Measurements from ENCODE around the gene TAF9.
"Not testable (repeated sequence)": the region's sequence is repeated elsewhere in the genome, so short reads cannot be mapped to it uniquely, and the experiment has no call there.

TAF9 gene, protein sequence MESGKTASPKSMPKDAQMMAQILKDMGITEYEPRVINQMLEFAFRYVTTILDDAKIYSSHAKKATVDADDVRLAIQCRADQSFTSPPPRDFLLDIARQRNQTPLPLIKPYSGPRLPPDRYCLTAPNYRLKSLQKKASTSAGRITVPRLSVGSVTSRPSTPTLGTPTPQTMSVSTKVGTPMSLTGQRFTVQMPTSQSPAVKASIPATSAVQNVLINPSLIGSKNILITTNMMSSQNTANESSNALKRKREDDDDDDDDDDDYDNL

DNA sequence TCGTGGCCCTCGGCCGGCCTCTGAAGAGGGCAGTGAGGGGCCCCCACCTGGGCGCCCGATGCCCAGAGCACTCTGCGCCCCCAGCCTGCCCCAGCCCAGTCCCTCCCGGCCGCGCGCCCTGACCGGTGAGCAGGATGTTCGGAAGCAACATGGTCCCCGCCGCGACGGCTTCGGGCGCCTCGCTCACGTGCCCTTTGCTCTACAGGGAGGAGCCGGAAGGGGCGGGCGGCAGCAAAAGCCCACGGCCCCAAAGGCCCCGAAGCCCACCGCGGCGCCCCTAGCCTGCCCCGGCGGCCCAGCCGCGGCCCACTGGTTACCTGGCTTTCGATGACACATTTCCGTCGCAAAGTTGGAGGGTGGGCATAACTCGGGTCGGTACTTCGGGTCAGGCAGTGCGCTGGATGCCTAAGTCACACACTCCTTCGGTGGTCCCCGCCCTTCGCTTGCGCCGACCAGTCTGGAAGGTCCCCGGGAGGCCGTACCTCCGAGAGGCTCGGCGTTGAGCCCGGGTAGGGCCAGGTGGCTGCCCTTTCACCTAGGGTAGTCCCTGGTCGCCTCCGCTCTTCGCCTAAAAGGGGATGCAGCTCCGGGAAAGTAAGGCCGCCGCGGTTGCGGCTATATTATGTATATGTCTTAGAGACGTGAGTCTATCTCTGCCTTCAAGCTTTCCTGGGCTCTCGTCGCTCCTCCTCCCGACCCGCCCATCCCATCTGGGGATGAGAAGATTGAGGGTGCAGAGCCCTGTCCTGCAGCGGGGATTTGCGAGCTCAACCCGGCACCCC is at the start of gene TAF9, which contains the start of the genes AK6 and RAD17:
Gene TAF9 (minus strand): TSS at position 181 of the 782 bp plus-strand sequence. CDS start 3,783 bp downstream, outside the sequence.
Gene AK6 (minus strand): TSS at position 181 of the 782 bp plus-strand sequence. CDS start 30 bp downstream, at position 151.
Gene RAD17 (plus strand): TSS at position 479 of the 782 bp plus-strand sequence. CDS start 2,391 bp downstream, outside the sequence.
- DNase-seq, result peak; percentile 94

DNA sequence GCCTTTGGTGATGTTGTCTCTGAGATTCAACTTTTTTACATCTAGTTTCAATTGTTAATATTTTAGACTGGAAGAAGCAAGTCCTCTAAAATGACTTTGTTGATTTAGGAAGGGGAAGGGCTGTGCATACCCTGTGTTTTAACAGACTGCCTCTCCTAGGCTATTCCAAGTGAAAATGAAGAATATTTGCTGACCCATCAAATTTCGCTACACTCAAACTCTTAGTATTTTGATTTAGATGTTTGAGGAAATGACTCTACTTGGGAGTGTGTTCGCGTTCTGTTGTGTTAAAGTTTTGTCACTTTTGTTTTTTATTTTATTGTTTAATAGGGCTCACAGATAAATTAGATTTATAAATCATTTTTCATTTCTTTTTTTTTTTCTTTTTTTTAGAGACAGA is 49.2 kb upstream of the TAF9 start:
- DNase-seq, result no peak

DNA sequence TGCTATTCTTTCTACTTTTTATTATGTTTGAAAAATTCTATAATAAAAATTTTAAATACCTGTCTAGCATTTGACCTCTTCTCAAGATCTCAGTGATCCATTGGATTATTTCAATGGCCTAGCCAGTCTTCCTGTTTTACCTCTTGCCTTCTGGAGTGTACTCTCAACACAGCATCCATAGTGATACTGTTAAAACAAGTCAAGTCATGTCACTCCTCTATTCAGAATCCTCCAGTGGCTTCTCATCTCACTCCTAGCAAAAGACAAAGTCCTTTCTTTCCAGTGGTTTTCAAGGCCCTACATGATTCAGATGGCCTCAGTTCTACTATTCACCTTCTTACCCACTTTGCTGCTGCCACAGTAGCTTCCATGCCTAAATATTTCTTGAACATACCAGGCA is 47.4 kb upstream of the TAF9 start:
- no peak for DNase-seq

DNA sequence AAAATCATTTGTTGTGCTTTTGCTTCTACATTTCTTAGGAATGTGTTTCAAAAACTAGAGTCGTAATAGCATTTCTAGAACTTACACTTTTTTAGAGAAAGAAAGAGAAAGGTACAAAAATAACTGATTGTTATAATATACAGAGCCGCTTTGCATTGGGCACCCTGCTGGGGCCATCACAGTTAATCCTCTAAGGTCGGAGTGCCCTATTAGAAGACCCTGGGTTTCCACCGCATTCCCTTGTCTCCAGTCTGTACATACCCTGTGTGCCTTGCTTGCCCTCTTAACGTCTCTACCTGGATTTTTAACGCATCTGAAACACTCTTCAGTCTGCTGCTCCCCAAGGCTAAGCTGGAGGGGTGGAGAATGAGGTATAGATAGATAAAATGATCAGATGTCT is 46.9 kb upstream of the TAF9 start:
- DNase-seq, result no peak

DNA sequence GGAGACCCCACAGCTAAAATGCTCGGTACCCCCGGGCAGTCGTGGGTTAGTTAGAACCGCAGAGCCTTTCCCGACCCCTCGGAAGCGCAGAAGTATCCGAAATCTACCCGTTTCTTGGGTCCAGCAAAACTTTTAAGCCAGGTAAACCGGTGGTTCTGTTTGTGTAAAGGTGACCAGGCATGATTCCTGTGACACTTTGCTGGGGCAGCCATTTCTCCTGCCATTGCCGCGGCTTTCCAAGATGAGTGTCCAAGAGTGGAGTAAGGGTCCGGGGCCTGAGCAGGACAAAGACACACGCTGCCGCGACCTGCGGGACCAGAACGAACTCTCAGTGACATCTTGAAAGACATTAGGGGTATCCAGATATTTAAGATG is 46.3 kb upstream of the TAF9 start:
- DNase-seq, result no peak

DNA sequence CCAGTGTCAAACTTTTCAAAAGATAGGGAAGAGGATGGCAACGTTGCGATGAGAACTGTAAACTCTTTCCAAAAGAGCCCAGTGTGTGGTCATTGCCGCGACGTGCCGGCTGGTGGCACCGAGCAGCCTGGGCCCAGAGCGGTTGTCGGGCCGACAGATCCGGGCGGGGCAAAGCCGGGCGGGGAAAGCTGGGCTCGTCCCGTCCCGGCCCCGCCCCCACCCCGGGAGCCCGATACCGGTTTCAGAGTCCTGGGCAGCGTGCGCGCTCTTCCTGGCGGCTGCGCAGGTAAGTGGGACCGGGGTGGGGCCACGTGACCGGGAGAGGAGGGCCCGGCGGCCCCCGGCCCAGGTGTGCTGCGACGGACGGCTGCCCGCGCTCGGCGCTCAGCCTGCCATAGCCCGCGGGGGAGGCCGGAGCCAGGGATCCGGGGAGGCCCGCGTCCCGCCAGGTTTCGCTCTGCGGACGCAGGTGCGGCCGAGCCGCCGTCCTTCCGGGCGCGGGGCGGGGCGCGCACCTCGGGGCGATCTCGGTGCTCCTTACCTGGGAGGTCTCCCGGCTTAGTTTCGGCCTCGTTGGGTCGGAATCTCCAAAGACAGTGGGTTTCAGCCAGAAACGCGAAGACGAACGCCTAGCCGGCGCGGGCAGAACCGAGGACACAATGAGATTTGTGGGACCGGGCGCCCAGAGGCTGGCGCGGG is 45.7 kb upstream of the TAF9 start, which contains the start of gene MARVELD2:
Gene MARVELD2 (plus strand): TSS at position 232 of the 699 bp plus-strand sequence. CDS start 4,270 bp downstream, outside the sequence.
- DNase-seq, result peak; percentile 66

DNA sequence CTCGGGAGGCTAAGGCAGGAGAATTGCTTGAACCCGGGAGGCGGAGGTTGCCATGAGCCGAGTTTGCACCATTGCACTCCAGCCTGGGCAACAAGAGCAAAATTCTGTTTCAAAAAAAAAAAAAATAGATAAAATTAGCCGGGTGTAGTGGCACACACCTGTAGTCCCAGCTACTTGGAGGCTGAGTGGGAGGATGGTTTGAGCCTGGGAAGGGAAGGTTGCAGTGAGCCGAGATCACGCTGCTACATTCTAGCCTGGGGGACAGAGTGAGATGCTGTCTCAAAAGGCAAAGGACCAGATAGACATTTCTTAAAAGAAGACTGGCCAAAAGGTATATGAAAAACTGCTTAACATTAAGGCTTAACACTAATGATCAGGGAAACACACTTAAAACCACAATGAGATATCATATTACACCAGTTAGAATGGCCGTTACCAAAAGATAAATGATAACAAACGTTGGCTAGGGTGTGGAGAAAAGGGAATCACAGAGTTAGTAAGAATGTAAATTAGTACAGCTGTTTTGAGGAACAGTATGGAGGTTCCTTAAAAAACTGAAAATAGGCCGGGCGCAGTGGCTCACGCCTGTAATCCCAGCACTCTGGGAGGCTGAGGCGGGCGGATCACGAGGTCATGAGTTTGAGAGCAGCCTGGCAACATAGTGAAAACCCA is 35.5 kb upstream of the TAF9 start:
- DNase-seq, result no peak

DNA sequence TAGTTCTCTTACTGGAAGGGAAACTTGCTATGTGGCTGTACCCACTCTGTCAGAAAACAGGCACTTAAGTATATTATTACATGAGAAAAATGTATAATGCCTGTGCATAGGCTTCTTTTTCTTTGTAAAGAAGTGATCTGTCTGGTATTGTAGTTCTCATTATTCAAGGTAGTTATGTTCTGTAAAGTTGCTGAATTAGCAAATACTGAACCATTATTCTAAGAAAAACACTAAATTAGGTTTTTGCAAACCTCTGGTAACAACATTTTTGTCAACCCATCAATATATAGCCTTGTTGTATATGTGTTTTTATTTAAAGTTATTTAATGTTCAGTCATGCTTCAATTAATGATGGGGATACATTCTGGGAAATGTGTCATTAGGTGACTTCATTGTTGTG is 9.1 kb upstream of the TAF9 start:
- DNase-seq, result no peak

DNA sequence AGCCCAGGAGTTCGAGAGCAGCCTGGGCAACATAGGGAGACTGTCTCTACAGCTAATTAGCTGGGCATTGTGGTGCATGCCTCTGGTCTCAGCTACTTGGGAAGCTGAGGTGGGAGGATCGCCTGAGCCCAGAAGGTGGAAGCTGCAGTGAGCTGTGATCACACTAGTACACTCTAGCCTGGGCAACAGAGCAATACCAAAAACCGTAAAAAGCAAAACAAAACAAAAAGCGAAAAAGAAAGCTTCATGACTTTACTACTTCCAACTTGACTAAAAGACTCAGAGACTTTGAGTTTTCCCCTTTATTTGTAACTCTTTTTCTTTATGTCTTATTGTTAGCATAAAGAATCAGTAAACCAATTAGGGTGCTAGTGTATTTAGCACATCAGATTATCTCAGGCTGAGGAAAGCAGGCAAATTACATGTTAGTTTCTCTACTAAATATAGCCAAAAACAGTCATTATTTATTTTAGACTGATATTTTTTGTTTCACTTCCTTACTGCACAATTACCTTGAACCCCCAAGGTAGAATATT is 5.7 kb upstream of the TAF9 start:
- DNase-seq, result no peak

DNA sequence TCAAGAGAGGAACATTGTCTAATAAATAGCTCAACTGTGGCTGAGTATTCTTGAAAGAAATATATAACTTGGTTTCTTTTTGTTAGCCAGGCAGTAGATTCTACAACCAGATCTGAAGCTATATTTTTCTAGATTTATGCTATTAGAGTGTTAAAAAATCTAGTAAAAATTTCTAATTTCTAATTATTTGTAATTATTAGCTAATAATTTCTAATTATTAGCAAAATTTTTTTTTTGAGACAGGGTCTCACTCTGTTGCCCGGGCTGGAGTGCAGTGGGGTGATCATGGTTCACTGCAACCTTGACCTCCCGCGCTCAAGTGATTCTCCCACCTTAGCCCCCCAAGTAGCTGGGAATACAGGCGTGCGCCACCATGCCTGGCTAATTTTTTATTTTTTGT is 3.1 kb upstream of the TAF9 start:
- no peak for DNase-seq

DNA sequence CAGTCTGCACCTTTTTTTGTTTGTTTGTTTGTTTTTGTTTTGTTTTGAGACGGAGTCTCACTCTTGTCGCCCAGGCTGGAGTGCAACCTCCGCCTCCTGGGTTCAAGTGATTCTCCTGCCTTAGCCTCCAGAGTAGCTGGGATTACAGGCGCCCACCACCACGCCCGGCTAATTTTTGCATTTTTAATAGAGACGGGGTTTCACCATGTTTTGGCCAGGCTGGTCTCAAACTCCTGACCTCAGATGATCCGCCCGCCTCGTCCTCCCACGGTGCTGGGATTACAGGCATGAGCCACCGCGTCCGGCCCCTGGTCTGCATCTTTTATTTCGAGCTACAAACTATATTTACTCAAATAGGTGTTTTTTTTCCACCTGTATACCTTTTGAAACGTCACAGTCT is 1.0 kb upstream of the TAF9 start:
- not testable (repeated sequence) for DNase-seq

DNA sequence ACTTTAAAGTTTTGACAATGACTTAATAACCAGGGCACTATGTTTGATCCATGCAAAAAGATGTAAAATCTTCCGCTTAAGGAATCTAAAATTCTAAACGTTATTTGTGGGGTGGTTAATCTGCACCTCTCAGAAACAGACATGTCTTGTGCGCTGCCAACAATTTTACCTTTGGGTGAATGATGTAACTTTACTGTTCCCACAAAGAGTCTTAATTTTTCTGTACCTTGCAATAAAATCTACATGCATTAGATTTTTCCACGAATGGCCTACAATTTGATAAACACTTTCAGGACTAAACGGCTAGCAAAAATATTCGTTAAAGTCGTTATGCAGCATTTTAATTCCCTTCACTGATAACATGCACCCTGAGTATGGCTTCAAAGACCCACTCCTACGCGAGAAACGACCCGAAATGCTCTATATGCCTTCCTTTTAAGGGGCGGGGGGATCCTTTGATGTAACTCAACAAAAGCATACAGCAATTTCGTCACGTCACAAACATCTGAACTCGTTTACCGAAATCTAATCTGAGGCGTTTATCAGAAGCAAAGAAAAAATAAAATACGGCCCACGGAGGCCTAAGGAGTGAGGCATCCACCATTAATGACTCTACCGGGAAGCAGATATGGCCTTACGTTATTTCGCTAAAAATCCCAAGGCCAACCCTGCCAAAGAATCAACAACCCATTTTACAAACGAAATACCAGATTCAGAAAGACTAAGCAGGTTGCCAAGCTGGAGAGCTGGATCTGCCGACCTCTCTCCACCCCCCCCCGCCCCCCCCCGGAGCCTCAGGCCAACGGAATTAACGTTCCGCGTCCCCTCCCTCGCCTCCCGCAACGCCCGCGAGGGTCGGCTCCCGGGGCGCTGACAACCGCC is 621 bp downstream of the TAF9 start:
- DNase-seq, result no peak

DNA sequence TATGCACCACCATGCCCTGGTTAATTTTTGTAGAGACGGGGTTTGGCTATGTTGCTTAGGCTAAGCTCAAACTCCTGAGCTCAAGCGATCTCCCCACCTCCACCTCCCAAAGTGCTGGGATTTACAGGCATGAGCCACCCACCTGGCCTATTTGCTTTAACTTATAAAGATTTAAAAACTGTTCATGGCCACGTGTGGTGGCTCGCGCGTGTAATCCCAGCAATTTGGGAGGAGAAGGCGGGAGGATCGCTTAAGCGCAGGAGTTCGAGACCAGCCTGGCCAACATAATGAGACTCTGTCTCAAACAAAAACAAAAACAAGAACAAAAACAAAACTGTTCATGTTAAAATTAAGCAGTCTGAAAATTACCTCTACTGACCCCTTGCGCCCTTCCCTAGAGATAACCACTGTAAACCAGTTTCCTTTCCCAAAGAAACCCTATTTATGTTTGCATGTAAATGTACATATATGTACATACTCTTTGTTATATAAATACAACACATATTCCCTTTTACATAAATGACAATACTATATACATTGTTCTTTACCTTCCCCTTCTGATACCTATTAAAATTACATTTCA is 1.5 kb downstream of the TAF9 start:
- DNase-seq, result no peak

DNA sequence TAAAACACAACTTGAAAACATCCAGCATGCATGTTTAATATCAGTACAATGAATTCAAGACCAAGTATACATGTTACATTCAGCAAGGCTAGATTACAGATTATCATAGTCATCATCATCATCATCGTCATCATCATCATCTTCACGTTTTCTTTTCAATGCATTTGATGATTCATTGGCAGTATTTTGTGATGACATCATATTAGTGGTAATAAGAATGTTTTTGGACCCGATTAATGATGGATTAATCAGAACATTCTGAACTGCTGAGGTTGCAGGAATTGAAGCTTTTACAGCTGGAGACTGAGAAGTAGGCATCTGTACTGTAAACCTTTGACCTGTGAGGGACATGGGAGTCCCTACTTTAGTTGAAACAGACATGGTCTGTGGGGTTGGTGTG is 4.5 kb downstream of the TAF9 start:
- DNase-seq, result no peak

DNA sequence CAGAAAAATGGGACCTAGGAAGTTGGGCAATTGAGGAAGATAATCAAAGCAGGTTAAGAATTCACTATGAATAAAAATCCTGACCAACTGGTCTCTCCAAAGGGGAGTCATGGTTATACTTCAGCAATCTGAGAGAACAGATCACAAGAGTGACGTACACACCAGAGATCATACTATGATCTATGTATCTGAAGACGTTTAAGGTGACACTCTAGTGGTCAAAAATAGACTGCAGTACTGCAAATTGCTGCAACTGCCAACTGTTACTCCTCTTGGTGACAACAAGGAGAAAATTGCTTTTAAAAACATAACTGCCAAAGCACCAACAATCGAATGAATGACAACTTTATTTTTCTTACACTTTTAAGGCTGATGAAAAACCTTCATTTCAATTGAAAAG is 4.9 kb downstream of the TAF9 start:
- no peak for DNase-seq

DNA sequence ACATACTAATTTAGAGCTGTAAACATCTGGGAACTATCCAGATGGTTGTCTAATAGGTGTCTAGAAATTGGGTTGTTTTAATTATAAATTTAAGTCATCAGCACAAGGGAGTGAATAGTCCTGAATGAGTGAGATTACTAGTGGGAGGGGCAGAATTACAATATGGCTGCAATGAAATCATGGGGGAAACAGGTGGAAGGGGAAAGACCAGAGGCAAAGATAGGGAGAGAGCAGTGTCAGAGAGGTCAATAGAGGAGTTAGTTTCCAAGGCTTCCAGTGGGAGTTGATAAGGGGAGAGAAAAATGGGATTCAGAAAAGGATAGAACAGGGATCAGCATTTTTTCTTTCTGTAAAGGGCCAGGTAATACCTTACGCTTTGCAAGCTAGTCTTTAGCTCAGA is 8.9 kb downstream of the TAF9 start:
- no peak for DNase-seq

DNA sequence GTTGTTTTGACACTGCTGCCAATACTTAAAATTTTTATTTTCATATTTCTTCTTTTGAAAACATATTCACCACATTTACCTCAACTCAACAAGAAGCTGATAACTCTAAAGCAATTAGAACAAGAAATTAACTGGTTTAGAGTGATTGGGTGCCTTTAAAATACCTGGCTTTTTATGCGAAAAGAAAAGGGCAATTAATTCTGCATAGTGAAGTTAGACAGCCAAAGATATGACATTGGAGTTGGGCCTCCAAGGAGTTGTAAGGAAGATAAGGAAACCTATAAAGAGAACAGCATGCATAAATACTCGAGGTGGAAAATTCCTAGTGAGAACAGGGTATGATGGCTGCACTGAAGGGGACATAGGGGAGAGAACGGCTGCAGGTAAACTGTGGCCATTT is 9.6 kb downstream of the TAF9 start:
- no peak for DNase-seq

DNA sequence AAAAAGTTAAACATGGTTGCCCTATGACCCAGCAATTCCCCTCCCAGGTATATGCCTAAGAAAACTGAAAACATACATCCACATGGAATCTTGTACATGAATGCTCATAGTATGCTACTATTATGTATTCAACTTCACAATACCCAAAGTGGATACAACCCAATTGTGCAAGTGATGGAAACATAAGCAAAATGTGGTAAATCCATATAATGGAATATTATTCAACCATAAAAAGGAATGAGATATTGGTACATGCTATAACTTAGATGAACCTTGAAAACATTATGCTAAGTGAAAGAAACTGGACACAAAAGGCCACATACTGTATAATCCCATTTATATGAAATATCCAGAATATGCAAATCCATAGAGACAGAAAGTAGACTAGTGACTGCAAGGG is 18.7 kb downstream of the TAF9 start:
- no peak for DNase-seq

DNA sequence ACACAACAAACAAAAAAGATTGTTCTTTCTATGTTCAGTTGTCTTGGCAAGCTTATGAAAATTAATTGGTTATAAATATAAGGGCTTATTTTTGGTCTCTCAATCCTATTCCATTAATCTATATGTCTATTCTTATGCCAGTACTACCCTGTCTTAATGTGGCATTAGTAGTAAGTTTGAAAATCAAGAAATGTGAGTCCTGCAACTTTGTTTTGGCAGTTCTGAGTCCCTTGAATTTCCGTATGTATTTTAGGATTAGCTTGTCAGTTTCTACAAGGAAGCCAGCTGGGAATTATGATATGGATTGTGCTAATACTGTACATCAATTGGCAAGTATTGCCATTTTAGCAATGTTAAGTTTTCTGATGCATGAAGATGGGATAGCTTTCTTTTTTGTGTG is 26.2 kb downstream of the TAF9 start:
- no peak for DNase-seq

DNA sequence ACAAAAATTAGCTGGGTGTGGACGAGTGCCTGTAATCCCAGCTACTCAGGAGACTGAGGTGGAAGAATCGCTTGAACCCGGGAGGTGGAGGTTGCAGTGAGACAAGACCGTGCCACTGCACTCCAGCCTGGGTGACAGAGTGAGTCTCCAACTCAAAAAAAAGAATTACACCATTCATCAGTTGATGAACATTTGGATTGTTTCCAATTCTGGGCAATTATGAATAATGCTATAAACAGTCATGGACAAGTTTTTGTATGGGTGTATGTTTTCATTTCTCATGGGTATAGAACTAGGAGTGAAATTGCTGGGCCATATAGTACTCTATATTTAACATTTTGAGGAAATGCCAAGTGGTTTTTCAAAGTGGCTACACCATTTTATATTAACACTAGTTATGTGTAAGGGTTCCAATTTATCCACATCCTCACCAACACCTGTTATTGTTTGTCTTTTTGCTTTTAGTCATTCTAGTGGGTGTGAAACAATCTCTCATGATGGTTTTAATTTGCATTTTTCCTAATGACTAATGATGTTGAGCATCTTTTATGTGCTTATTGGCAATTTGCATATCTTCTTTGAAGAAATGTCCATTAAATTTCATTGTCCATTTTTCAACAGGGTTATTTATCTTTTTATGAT is 27.7 kb downstream of the TAF9 start:
- no peak for DNase-seq
